Measurements from ENCODE around the gene F11.
"Not testable (repeated sequence)": the region's sequence is repeated elsewhere in the genome, so short reads cannot be mapped to it uniquely, and the experiment has no call there.

The F11 gene

GRCh38 chr4:186298031-186298647 is 32.1 kb downstream of the F11 start:
- no peak for DNase-seq (ENCODE audit: low read depth)

- no peak for DNase-seq (ENCODE audit: low read depth)
These were observed 33.3 kb downstream of the F11 start for GRCh38 chr4:186299291-186299690.

GRCh38 chr4:186300659-186301390 is 34.8 kb downstream of the F11 start:
- no peak for DNase-seq (ENCODE audit: low read depth)

GRCh38 chr4:186304216-186304615 is 38.2 kb downstream of the F11 start:
- no peak for DNase-seq (ENCODE audit: low read depth)

DNA sequence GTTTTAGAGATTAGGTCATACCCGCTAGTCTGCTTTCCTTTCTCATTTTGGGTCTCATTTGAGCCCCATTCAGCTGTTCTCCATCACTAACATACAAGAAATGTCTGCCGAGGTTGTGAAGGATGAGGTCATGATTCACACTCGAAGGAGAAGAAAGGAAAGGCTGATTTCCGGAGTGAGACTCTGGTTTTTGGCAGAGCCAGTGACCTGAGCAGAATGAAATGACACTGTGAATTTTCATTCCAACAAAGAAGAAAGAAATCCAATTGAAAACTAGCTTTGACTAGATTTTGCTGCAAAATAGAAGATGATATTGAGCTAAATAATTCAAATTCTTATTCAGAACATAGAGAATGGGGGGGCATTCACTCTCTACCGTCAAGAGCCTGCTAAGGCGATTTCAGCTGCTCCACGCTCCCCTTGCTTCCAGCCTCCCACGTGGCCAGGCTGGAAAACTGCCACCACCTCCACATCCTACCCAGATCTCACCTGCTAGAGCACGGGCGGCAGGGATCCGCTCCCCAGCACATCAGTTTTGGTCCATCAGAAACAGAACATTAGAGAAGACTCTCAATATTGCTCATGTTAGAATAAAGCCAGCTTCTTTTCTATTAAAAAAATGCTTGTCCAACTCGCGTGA is 39.0 kb downstream of the F11 start:
- no peak for DNase-seq (ENCODE audit: low read depth)

DNA sequence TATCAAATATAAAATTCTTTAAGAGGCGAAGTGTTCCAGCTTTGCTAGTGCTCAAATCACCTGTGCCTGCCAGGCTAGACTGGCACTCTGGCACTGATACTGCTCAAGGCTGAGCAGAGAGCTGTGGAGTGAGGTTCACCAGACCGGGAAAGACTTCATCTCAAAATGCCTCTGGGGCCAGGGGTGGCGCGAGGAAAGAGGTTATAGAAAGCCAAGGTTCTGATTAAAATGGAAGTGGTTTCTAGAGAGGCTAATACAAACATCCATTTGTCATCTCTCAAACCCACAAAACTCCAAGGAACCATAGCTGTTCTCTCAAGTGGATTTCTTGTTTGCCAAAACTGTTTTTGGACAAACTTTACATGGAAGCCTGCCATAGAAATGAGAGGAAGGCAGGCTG is 41.5 kb downstream of the F11 start:
- no peak for DNase-seq (ENCODE audit: low read depth)

DNA sequence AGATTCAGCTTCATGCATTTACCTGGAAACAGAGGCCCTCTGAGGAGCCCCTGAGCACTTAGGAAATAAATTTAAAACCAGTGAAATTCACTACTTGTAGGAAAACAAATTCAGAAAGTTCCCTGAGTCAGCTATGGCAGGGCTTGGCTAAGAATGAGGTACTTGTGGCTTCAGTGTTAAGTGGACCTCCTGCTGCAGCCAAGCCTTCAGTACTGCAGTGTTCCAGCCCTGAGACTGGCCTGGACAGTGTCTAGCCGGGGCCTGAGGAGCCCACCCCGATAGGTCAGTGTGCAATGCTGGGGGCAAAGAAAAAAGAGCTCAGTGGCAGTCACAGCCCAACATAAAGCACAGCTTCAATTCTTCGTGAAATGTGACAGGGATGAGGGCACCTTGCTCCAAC is 41.9 kb downstream of the F11 start:
- no peak for DNase-seq (ENCODE audit: low read depth)

GRCh38 chr4:186318481-186318880 is 52.5 kb downstream of the F11 start:
- DNase-seq (ENCODE audit: low read depth) = no peak

DNA sequence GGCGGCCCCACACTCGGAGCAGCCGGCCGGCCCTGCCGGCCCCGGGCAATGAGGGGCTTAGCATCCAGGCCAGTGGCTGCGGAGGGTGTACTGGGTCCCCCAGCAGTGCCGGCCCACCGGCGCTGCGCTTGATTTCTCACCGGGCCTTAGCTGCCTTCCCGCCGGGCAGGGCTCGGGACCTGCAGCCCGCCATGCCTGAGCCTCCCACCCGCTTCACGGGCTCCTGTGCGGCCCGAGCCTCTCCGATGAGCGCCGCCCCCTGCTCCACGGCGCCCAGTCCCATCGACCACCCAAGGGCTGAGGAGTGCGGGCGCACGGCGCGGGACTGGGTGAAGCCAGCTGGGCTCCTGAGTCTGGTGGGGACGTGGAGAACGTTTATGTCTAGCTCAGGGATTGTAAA is 58.7 kb downstream of the F11 start:
- DNase-seq (ENCODE audit: low read depth) = not testable (repeated sequence)

GRCh38 chr4:186326391-186326790 is 60.4 kb downstream of the F11 start:
- no peak for DNase-seq (ENCODE audit: low read depth)

DNA sequence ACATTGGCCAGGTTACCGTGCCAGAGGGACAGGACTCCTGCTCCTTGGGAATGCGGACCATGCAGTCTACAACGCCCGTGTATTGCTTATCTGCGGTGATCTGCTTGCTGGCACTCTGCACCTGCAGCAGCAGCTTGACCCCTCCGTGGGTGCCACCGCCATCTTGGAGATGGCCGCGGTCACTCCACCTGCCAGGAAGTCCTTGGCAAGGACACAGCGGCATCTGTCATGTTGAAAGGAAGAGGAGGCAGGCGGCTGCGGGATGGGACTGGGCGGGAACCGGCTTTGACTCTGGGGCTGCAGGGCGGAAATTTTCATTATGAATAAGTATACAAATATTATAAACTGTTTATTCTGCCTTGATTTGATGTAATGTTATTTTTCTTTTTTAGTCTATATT is 63.4 kb downstream of the F11 start:
- DNase-seq (ENCODE audit: low read depth) = no peak

- no peak for DNase-seq (ENCODE audit: low read depth)
These were observed 64.4 kb downstream of the F11 start for GRCh38 chr4:186330368-186330767.

DNA sequence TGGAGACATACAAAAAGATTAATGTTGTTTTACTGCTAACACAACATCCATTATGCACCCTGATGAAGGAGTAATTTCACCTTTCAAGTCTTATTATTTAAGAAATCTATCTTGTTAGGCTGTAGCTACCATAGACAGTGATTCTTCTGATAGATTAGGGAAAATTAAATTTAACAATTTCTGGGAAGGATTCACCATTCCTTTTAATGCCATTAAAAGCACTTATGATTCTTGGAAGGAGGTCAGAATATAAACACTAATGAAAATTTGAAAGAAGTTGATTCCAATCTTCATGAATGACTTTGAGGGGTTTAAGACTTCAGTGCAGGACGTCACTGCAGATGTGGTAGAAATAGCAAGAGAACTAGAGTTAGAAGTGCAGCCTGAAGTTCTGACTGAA is 69.8 kb downstream of the F11 start:
- no peak for DNase-seq (ENCODE audit: low read depth)
